K562 treated with DMSO at 1 percent for 24 hours (cell line): Measurements from ENCODE around the gene FBXO47. TPM values are rescaled to one million over a fixed set of nuclear protein-coding genes. Genes with fewer than 3 reads are reported as not detected.

ENCODE experiments used
- total RNA-seq: library from RNA; unstranded; fragments of 300-600 nt; gene quantifications from 2 replicates; pipeline ENCODE4 v1.2.3, GENCODE V29; 2022; ENCODE audit warnings: low read depth; ENCODE audit not compliant: insufficient read depth

The FBXO47 gene, protein sequence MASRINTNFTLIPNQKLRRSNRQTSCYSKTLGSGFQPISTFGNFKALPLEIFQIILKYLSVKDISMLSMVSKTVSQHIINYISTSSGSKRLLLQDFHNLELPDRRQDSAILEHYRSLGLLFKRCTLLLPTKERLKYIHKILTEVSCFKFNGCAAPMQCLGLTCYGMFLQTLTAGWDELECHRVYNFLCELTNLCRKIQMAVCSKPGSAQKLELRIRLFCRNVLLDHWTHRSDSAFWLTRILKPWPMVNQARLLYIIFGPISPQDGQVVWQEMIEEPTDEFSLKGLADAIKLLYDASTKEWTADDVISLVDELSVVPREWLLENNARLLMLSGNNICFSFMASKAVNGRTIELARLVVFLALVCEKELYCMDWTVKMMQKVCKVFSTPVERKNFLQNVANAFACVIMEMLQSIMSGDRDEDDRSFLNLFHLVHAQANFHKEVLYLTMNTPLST
- total RNA-seq, result not detected in 2 replicates

DNA sequence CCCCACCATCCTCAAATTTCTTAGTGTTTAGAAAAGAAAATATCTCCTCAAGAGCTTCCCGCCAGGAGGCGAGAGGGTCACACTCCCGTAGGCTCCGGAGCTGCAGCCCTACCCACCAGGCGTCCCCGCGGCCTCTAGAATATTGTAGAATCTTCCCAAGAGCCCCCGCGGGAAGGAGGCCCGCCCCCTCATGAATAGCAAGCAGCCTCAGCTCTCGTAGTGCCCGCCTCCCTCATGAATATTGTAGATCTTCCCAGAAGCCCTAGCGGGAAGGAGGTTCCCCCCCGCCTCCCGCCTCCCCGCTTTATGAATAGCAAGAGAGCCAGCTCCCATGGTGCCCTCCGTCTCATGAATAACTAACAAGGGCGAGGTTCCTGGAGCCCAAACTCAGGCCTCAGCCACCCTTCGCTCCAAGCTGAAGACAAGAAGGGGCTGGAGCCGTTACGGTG lies at the start of gene FBXO47:
Gene FBXO47, minus strand, starts transcription at position 114 of the 449 bp plus-strand sequence. CDS start 4,378 bp downstream, outside the sequence.

DNA sequence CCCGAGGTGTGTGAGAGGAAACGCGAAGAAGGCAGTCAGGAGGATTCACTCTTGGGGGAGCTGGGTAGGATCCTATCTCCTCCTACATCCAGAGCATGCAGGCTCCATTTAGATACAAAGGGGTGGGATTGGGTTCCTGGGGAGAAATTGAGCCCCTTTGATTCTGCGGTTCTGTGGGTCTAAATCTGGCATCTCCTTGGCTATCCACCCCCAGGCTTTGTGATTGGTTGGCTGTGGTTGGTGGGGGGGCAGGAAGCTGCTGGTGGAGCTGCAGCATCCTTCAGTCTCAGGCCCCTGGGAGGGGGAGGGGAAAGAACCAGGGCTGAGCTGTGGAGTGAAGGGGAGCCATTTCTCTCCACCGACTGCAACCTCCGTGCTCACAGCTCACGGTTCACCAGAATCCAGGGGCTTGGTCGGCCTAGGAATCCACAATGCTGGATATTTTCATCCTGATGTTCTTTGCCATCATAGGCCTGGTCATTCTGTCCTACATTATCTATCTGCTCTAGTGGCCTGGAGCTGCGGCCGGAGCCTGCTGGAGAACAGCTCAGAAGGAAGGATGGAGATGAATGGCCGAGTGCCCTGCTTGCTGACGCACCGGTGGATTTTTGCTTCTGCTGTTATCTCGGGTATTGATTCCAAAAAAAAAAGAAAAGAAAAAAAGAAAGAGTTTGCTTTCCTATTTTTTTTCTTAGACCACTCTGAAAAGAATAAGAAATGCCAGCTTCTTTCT lies 41.8 kb downstream of the FBXO47 start, which contains the start of gene LASP1NB:
Gene LASP1NB, plus strand, starts transcription at position 352 of the 733 bp plus-strand sequence.

Other genes with a start within 250 kb of the FBXO47 start
- gene CISD3, start 237.1 kb downstream of the FBXO47 start, total RNA-seq, result 23.2 and 25.1 TPM in 2 replicates
- gene PCGF2, start 219.1 kb downstream of the FBXO47 start, total RNA-seq, result 25.8 and 28.1 TPM in 2 replicates
- gene PSMB3, start 214.7 kb downstream of the FBXO47 start, total RNA-seq, result 444 and 497 TPM in 2 replicates
- 25.7 and 37.8 TPM in 2 replicates for gene PIP4K2B, start 167.8 kb downstream of the FBXO47 start, total RNA-seq
- gene CWC25, start 142.1 kb downstream of the FBXO47 start, total RNA-seq, result 9.3 and 11.8 TPM in 2 replicates
- 2,463 and 2,696 TPM in 2 replicates for gene RPL23, start 113.7 kb downstream of the FBXO47 start, total RNA-seq
- gene LASP1, start 97.3 kb downstream of the FBXO47 start, total RNA-seq, result 154 and 166 TPM in 2 replicates
- gene PLXDC1, start 184.2 kb upstream of the FBXO47 start, total RNA-seq, result not detected in 2 replicates
- not detected in 2 replicates for gene ARL5C, start 198.8 kb upstream of the FBXO47 start, total RNA-seq
- 1.3 and 1.6 TPM in 2 replicates for gene CACNB1, start 230.3 kb upstream of the FBXO47 start, total RNA-seq
- gene RPL19, start 232.9 kb upstream of the FBXO47 start, total RNA-seq, result 4,157 and 4,223 TPM in 2 replicates